Esophagus squamous epithelium (tissue), 5 donors: ENCODE data around the gene CDK11B. TPM values are rescaled to one million over a fixed set of nuclear protein-coding genes. Genes with fewer than 3 reads are reported as not detected.

ENCODE experiments used
- DNase-seq: peaks from one replicate; lab custom pipeline; 2025; lab: John Stamatoyannopoulos, UW
- H3K27ac ChIP-seq, 4 donors: fragments of 200-600 bp; sonication (generic); one replicate each; pipeline ENCODE4 v1.5.1; 2016 to 2019; ENCODE audit warnings: mild to moderate bottlenecking in 1 of 4
- H3K27me3 ChIP-seq, 4 donors: fragments of 200-600 bp; sonication (generic); 1 replicate in 3 of 4; 2 replicates in 1 of 4; pipeline versions ENCODE4 v1.5.1 to v1.6.0; 2017 to 2021; ENCODE audit warnings: antibody characterized with exemption in 1 of 4
- H3K36me3 ChIP-seq, 3 donors: fragments of 200-600 bp; sonication (generic); one replicate each; pipeline ENCODE4 v1.5.1; 2016 to 2019
- H3K4me1 ChIP-seq, 3 donors: fragments of 200-600 bp; sonication (generic); one replicate each; pipeline ENCODE4 v1.5.1; 2017 to 2019
- H3K4me3 ChIP-seq, 4 donors: fragments of 200-600 bp; sonication (generic); 1 replicate in 3 of 4; 2 replicates in 1 of 4; pipeline ENCODE4 v1.5.1; 2016 to 2019; ENCODE audit warnings: mild to moderate bottlenecking in 2 of 4, moderate library complexity in 1 of 4
- H3K9me3 ChIP-seq, 3 donors: fragments of 200-600 bp; sonication (generic); one replicate each; pipeline ENCODE4 v1.5.1; 2016 to 2019
- POLR2A ChIP-seq, 4 donors: fragments of 450-650 bp; IDR thresholded peaks; one replicate each; pipeline ENCODE4 v1.6.1; 2017; ENCODE audit warnings: antibody characterized with exemption in 4 of 4, mild to moderate bottlenecking in 4 of 4, moderate library complexity in 3 of 4
- WGBS, 2 donors: methylation state at CpG; one replicate each; pipeline ENCODE4 v1.1.5; 2018; 5-methylcytosine and 5-hydroxymethylcytosine counted together
- intact Hi-C: fragments of 100-400 bp; cut with DNase I; formaldehyde crosslinking; loops from one replicate; pipeline ENCODE4 v1.15.0; 2022
- total RNA-seq, 4 donors: library from RNA; depleted of rRNA; stranded (reverse); fragments of >200 nt; gene quantifications; one replicate each; pipeline ENCODE4 v1.1.0, GENCODE V29; 2016
- TF ChIP-seq, protein P1 (sequence below), 6 experiments: fragments of 450-650 bp in 4 of 6; fragments of 200-600 bp in 2 of 6; sonication (generic) in 2 of 6; IDR thresholded peaks; one replicate each; pipeline ENCODE4 v1.5.1; 2016 to 2019; ENCODE audit warnings: antibody characterized with exemption in 6 of 6, mild to moderate bottlenecking in 4 of 6, moderate library complexity in 4 of 6
- donor health status: DM: yes; HTN: yes; CAD: no.

The CDK11B gene
- total RNA-seq, 4 donors from 2014 or later, result 10.1 to 17.2 (median 13.7) TPM

GRCh38 chr1:1616045-1616790, 42.6 kb downstream of the CDK11B start:
- Histone ChIP-seq H3K27me3 (no peaks in the 10 kb centered on the region), H3K4me1 (peaks cover 24 to 62% (median 25%) of the 10 kb centered on the region in 3 donors), H3K27ac (peak overlapping the region; percentile 99 to 100 (median 100)), H3K36me3 (peaks cover 0 to 36% (median 3%) of the 10 kb centered on the region in 3 donors), H3K9me3 (no peaks in the 10 kb centered on the region), H3K4me3 (peak overlapping the region; percentile 90 to 100 (median 92))
- no peak for DNase-seq
- 20% methylated on average over 10 of the region's 80 CpGs; no CpG with 5 or more reads in 1 of the 2 donors for WGBS, 2 donors
- intact Hi-C loops, result no loop called here
- TF ChIP-seq, protein P1, sequence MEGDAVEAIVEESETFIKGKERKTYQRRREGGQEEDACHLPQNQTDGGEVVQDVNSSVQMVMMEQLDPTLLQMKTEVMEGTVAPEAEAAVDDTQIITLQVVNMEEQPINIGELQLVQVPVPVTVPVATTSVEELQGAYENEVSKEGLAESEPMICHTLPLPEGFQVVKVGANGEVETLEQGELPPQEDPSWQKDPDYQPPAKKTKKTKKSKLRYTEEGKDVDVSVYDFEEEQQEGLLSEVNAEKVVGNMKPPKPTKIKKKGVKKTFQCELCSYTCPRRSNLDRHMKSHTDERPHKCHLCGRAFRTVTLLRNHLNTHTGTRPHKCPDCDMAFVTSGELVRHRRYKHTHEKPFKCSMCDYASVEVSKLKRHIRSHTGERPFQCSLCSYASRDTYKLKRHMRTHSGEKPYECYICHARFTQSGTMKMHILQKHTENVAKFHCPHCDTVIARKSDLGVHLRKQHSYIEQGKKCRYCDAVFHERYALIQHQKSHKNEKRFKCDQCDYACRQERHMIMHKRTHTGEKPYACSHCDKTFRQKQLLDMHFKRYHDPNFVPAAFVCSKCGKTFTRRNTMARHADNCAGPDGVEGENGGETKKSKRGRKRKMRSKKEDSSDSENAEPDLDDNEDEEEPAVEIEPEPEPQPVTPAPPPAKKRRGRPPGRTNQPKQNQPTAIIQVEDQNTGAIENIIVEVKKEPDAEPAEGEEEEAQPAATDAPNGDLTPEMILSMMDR (IDR thresholded peaks at IDR 0.05), result no peak
- no peak for TF ChIP-seq POLR2A (IDR thresholded peaks at IDR 0.05)

DNA sequence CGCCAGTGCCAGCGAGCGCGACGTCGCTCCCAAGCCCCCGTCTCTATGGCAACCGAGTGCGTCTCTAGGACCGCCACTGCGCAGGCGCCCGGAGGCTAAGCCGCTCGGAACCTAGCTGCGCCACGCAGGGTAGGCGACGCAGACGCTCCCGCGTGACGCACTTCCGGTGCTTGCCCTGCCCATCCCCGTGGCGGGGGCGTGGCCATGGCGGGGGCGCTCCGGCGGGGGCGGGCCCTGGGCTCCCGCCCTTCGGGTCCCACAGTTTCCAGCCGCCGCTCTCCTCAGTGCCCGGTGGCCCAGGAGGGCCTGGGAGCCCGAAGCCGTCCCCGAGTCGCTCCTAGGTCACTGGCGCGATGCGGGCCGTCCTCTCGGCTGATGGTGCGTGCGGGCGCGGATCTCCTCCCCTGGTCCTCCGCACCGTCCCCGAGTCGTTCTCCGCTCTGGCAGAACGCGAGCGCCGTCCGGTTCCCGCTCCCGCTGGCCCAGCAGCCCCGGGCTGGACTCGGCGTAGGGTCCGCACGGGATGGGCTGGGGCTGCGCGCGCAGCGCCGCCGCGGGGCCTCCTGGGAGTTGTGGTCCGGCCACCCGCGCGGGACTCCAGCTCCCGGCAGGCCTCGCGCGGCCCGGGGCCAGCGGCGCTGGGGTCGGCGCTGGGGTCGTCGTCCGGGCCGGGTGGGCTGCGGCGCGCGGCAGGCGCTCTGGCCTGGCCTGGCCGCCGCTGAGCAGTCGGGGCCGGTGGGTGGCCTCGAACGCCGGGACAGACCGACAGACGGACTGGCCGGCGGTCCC, 43.4 kb downstream of the CDK11B start, which contains the start of gene MIB2:
Gene MIB2, plus strand, starts transcription at position 245 of the 789 bp plus-strand sequence. CDS start 7,953 bp downstream, outside the sequence.
- 0% methylated on average over 2 to 37 of the region's 107 CpGs for WGBS, 2 donors
- H3K4me1 ChIP-seq, result peaks cover 24 to 56% (median 25%) of the 10 kb centered on the region in 3 donors
- intact Hi-C loops, result no loop called here

GRCh38 chr1:1614954-1615255, 43.9 kb downstream of the CDK11B start:
- WGBS, 2 donors, result 1% methylated on average over 22 to 23 of the region's 23 CpGs
- intact Hi-C loops, result no loop called here
- TF ChIP-seq, protein P1 (IDR thresholded peaks at IDR 0.05), result no peak
- no peak for TF ChIP-seq POLR2A (IDR thresholded peaks at IDR 0.05)

More for the DNA sequence above, 43.4 kb downstream of the CDK11B start, which contains the start of gene MIB2:
- H3K36me3 ChIP-seq, result peaks cover 0 to 36% (median 3%) of the 10 kb centered on the region in 3 donors
- DNase-seq, result peak; percentile 74
- TF ChIP-seq, protein P1 (IDR thresholded peaks at IDR 0.05), result no peak
- TF ChIP-seq POLR2A (IDR thresholded peaks at IDR 0.05), result peak in 2 of 4 donors; percentile 80 to 82
- H3K27me3 ChIP-seq, result no peaks in the 10 kb centered on the region
- peak within 1 kb of the TSS; percentile 99 to 100 (median 100) for H3K27ac ChIP-seq
- H3K4me3 ChIP-seq, result peak within 1 kb of the TSS; percentile 90 to 100 (median 92)
- H3K9me3 ChIP-seq, result no peaks in the 10 kb centered on the region

GRCh38 chr1:1614204-1614953, 44.4 kb downstream of the CDK11B start:
- Histone ChIP-seq H3K4me3 (peak overlapping the region; percentile 90 to 100 (median 92)), H3K27ac (peak overlapping the region; percentile 2 to 100 (median 99)), H3K9me3 (no peaks in the 10 kb centered on the region), H3K4me1 (peaks cover 24 to 50% (median 25%) of the 10 kb centered on the region in 3 donors), H3K36me3 (peaks cover 0 to 28% (median 3%) of the 10 kb centered on the region in 3 donors), H3K27me3 (no peaks in the 10 kb centered on the region)
- no peak for DNase-seq
- WGBS, 2 donors, result 10 to 16% methylated on average over 13 to 26 of the region's 30 CpGs
- TF ChIP-seq, protein P1 (IDR thresholded peaks at IDR 0.05), result no peak
- no peak for TF ChIP-seq POLR2A (IDR thresholded peaks at IDR 0.05)
- intact Hi-C loops, result no loop called here

More at GRCh38 chr1:1614954-1615255, 43.9 kb downstream of the CDK11B start:
- peaks cover 0 to 33% (median 3%) of the 10 kb centered on the region in 3 donors for H3K36me3 ChIP-seq
- H3K4me3 ChIP-seq, result peak overlapping the region; percentile 90 to 100 (median 92)
- peaks cover 24 to 55% (median 25%) of the 10 kb centered on the region in 3 donors for H3K4me1 ChIP-seq
- no peaks in the 10 kb centered on the region for H3K9me3 ChIP-seq
- DNase-seq, result no peak
- no peaks in the 10 kb centered on the region for H3K27me3 ChIP-seq
- peak overlapping the region; percentile 99 to 100 (median 100) for H3K27ac ChIP-seq
